ENCODE results near the gene STAMBP. TPM values are rescaled to one million over a fixed set of nuclear protein-coding genes. Genes with fewer than 3 reads are reported as not detected.
A peak's percentile ranks its signal among the peaks of the same experiment; 100 is the strongest.
"Not testable (repeated sequence)": the region's sequence is repeated elsewhere in the genome, so short reads cannot be mapped to it uniquely, and the experiment has no call there.

The STAMBP gene
- total and polyA plus RNA-seq, 9 of the 15 experiments (the other 6 are each of a cell fraction or from before 2014, with no cell fraction given): 36.9 to 75.2 (median 48.8) TPM

GRCh38 chr2:73783402-73783801 is 45.4 kb upstream of the STAMBP start (continued):
- TF ChIP-seq MGA (IDR thresholded peaks at IDR 0.05): peak; percentile 17; the same call in 1 of the 2 replicates
- 0 out of 6 replicates have a peak, but pooled peaks of 1 of the 3 experiments have one; percentile 21 for TF ChIP-seq ZBTB11 (CRISPR knock-in tag; IDR thresholded peaks at IDR 0.05)

- H3K4me1 ChIP-seq (replicated peaks in 1 of 2; ENCODE audit: control insufficient read depth in 2 of 2, insufficient read depth in 2 of 2, low read length in 2 of 2); CTCF ChIA-PET (ENCODE audit: low intra/inter-chr PET ratio); POLR2A ChIA-PET; DNase-seq (ENCODE audit: extremely low read depth in 1 of 4, low spot score in 3 of 4); H3K9me1 ChIP-seq (ENCODE audit: control insufficient read depth, insufficient read depth, low read length); intact Hi-C loops (cut with micrococcal nuclease); H4K20me1 ChIP-seq (replicated peaks; ENCODE audit: control insufficient read depth, insufficient read depth, low read length); H3K9me3 ChIP-seq (replicated peaks; ENCODE audit: control insufficient read depth, insufficient read depth, low read depth, low read length); H3K4me2 ChIP-seq (ENCODE audit: insufficient read depth, low read length); H3K36me3 ChIP-seq (ENCODE audit: control insufficient read depth, insufficient read depth, low read length); H3K27me3 ChIP-seq (ENCODE audit: control insufficient read depth in 2 of 2, insufficient read depth in 2 of 2, low read length in 2 of 2); H3K9ac ChIP-seq (ENCODE audit: insufficient read depth in 1 of 2, low read depth in 2 of 2, low read length in 2 of 2); in situ Hi-C loops (cut with MboI); ATAC-seq; H3K4me3 ChIP-seq; FAIRE-seq; BruUV-seq (replicated peaks); H3K27ac ChIP-seq (ENCODE audit: extremely low read depth, low read depth, low read length): not testable (repeated sequence)
- WGBS (ENCODE audit: insufficient coverage, low coverage, missing lambda C conversion rate): no CpG with 5 or more reads among the region's 3 CpGs
- H3K79me2 ChIP-seq (ENCODE audit: control insufficient read depth, insufficient read depth, low read length): peaks cover 11% of the 10 kb centered on the region
- H2AFZ ChIP-seq (ENCODE audit: low read depth, low read length): peak within 1 kb of the TSS; percentile 80
Measured at GRCh38 chr2:73783883-73784282, 44.9 kb upstream of the STAMBP start, which contains the start of gene C2orf78. C2orf78 (plus strand) TSS chr2:73784183; CDS start chr2:73784310, 127 bp downstream.
